ENCODE data around the gene ASCL4. TPM values are rescaled to one million over a fixed set of nuclear protein-coding genes. Genes with fewer than 3 reads are reported as not detected.

The ASCL4 gene
- total RNA-seq, 1 donor from 2014 or later = not detected

GRCh38 chr12:107779077-107779831, 4.8 kb downstream of the ASCL4 start:
- TF ChIP-seq, protein P1, sequence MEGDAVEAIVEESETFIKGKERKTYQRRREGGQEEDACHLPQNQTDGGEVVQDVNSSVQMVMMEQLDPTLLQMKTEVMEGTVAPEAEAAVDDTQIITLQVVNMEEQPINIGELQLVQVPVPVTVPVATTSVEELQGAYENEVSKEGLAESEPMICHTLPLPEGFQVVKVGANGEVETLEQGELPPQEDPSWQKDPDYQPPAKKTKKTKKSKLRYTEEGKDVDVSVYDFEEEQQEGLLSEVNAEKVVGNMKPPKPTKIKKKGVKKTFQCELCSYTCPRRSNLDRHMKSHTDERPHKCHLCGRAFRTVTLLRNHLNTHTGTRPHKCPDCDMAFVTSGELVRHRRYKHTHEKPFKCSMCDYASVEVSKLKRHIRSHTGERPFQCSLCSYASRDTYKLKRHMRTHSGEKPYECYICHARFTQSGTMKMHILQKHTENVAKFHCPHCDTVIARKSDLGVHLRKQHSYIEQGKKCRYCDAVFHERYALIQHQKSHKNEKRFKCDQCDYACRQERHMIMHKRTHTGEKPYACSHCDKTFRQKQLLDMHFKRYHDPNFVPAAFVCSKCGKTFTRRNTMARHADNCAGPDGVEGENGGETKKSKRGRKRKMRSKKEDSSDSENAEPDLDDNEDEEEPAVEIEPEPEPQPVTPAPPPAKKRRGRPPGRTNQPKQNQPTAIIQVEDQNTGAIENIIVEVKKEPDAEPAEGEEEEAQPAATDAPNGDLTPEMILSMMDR (IDR thresholded peaks at IDR 0.05) = no peak
- Histone ChIP-seq H3K27me3 (no peaks in the 10 kb centered on the region), H3K4me3 (no peak overlapping the region), H3K4me1 (peaks cover 0 to 3% of the 10 kb centered on the region in 2 donors), H3K36me3 (no peaks in the 10 kb centered on the region), H3K9me3 (no peaks in the 10 kb centered on the region), H3K27ac (no peak overlapping the region)
- intact Hi-C loops (cut with DNase I) = no loop called here
- no peak for DNase-seq (ENCODE audit: low spot score in 2 of 2)

DNA sequence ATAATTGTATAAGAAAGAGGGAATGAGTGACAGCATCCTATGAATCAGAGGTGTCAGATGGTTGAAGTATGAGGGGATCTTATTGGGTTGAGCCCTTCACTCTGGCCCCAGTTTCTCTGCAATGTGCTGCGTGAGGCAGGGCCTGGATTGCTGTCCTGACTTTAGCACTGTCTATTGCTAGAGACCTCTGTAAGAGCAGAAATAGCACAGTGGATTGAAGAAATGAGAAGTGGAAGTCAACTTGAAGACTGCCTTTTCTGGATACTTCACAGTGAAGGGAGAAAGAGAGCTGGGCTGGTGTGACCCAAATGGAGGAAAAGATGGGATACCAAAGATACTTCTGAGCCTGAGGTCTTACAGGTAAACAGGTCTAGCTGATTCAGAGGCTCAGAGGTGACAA, 5.8 kb downstream of the ASCL4 start:
- H3K27me3 ChIP-seq = no peaks in the 10 kb centered on the region
- TF ChIP-seq, protein P1 (IDR thresholded peaks at IDR 0.05) = no peak
- intact Hi-C loops (cut with DNase I) = no loop called here

DNA sequence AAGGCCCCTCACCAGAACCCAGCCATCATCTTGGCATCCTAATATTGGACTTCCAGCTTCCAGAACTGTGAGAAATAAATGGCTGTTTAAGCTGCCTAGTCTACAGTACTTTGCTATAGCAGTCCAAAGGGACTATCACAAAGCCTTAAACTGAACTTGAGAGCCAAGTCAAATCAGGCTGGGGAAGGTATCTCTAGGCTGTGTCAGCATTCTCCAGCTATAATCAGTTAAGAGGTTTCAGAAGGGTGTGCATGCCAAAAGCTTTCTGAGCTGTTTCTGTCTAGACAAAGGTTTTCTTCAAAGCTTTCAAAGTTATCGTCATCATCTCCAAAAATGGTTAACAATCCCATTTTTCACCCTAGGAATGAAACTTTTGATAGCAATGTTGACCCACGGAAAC, 7.6 kb downstream of the ASCL4 start:
- TF ChIP-seq, protein P1 (IDR thresholded peaks at IDR 0.05) = no peak
- Histone ChIP-seq H3K4me1 (no peaks in the 10 kb centered on the region), H3K9me3 (no peaks in the 10 kb centered on the region), H3K4me3 (no peak overlapping the region), H3K27ac (no peak overlapping the region), H3K27me3 (no peaks in the 10 kb centered on the region), H3K36me3 (no peaks in the 10 kb centered on the region)
- DNase-seq (ENCODE audit: low spot score in 2 of 2) = no peak
- intact Hi-C loops (cut with DNase I) = no loop called here

More for the DNA sequence above, 5.8 kb downstream of the ASCL4 start:
- no peak overlapping the region for H3K27ac ChIP-seq
- H3K4me3 ChIP-seq = no peak overlapping the region
- DNase-seq (ENCODE audit: low spot score in 2 of 2) = no peak
- no peaks in the 10 kb centered on the region for H3K9me3 ChIP-seq
- H3K36me3 ChIP-seq = no peaks in the 10 kb centered on the region
- no peaks in the 10 kb centered on the region for H3K4me1 ChIP-seq

GRCh38 chr12:107783406-107784376, 9.2 kb downstream of the ASCL4 start:
- no peaks in the 10 kb centered on the region for H3K9me3 ChIP-seq
- H3K4me1 ChIP-seq = no peaks in the 10 kb centered on the region
- H3K27me3 ChIP-seq = no peaks in the 10 kb centered on the region
- H3K4me3 ChIP-seq = no peak overlapping the region
- no peak overlapping the region for H3K27ac ChIP-seq
- TF ChIP-seq, protein P1 (IDR thresholded peaks at IDR 0.05) = no peak
- DNase-seq (ENCODE audit: low spot score in 2 of 2) = no peak
- intact Hi-C loops (cut with DNase I) = no loop called here
- no peaks in the 10 kb centered on the region for H3K36me3 ChIP-seq

- H3K36me3 ChIP-seq = no peaks in the 10 kb centered on the region
- H3K27me3 ChIP-seq = no peaks in the 10 kb centered on the region
- no peaks in the 10 kb centered on the region for H3K4me1 ChIP-seq
- intact Hi-C loops (cut with DNase I) = no loop called here
- H3K9me3 ChIP-seq = no peaks in the 10 kb centered on the region
- TF ChIP-seq, protein P1 (IDR thresholded peaks at IDR 0.05) = no peak
- no peak for DNase-seq (ENCODE audit: low spot score in 2 of 2)
- no peak overlapping the region for H3K4me3 ChIP-seq
- H3K27ac ChIP-seq = no peak overlapping the region
These were observed 13.8 kb downstream of the ASCL4 start for GRCh38 chr12:107788281-107788680.
